K562 (cell line): ENCODE data around the gene BRSK1. TPM values are rescaled to one million over a fixed set of nuclear protein-coding genes. Genes with fewer than 3 reads are reported as not detected.

ENCODE experiments used
- ATAC-seq: fragments of 200-7000 bp; cut with Tn5 transposase; 3 replicates; pipeline ENCODE4 v1.9.1; 2020; ENCODE audit warnings: moderate library complexity
- BruUV-seq: library from RNA; stranded (reverse); fragments of 400-500 nt; replicated peaks from 2 replicates; lab custom pipeline; 2021; lab: Mats Ljungman, UMichigan
- CTCF ChIA-PET: fragments of 300-600 bp; formaldehyde crosslinking; extraction: SDS; loops from one replicate; lab custom pipeline; 2021; ENCODE audit warnings: low intra/inter-chr PET ratio; lab: Yijun Ruan, JAX
- POLR2A ChIA-PET: fragments of 300-600, 350-650 bp; sonication (Branson Sonifier 250); formaldehyde crosslinking; extraction: SDS; loops from one replicate; lab custom pipeline; 2021; ENCODE audit warnings: antibody characterized with exemption, inconsistent platforms; lab: Yijun Ruan, JAX
- DNase-seq, 4 experiments: peaks; one replicate each; pipeline versions ENCODE4 v3.0.0 to v3.0.0-alpha.2; 2011 to 2018; ENCODE audit warnings: low spot score in 3 of 4, mixed read lengths in 3 of 4; ENCODE audit errors: extremely low read depth in 1 of 4
- FAIRE-seq: peaks from 2 replicates; lab custom pipeline; 2011; peaks lifted over from hg19 to GRCh38; lab: Jason Lieb, UNC
- H2AFZ ChIP-seq: 2 replicates; pipeline ENCODE4 v1.6.0; 2011; ENCODE audit warnings: low read depth, low read length, control low read depth, inconsistent platforms
- H3K27ac ChIP-seq: fragments of 200-600 bp; 3 replicates; pipeline ENCODE4 v1.8.0; 2011; ENCODE audit warnings: low read depth, mild to moderate bottlenecking, control low read depth, inconsistent platforms, low read length, moderate library complexity, mixed read lengths; ENCODE audit errors: extremely low read depth
- H3K27me3 ChIP-seq, 2 experiments: fragments of 300-600 bp in 1 of 2; 2 replicates in 1 of 2; 3 replicates in 1 of 2; pipeline versions ENCODE4 v1.6.0 to v1.8.0; 2011; ENCODE audit warnings: inconsistent platforms in 2 of 2, low read length in 2 of 2, mild to moderate bottlenecking in 1 of 2, mixed read lengths in 1 of 2, moderate library complexity in 1 of 2; ENCODE audit not compliant: control insufficient read depth in 2 of 2, insufficient read depth in 2 of 2
- H3K36me3 ChIP-seq: fragments of 300-600 bp; 3 replicates; pipeline ENCODE4 v1.8.0; 2011; ENCODE audit warnings: mild to moderate bottlenecking, low read length, inconsistent platforms; ENCODE audit not compliant: control insufficient read depth, insufficient read depth
- H3K4me1 ChIP-seq, 2 experiments: fragments of 200-600 bp in 1 of 2; replicated peaks in 1 of 2; 2 replicates in 1 of 2; 3 replicates in 1 of 2; pipeline versions ENCODE4 v1.5.1 to v1.8.0; 2011; ENCODE audit warnings: inconsistent platforms in 2 of 2, low read length in 2 of 2, mild to moderate bottlenecking in 1 of 2, mixed read lengths in 1 of 2, moderate library complexity in 1 of 2; ENCODE audit not compliant: control insufficient read depth in 2 of 2, insufficient read depth in 2 of 2
- H3K4me2 ChIP-seq: 2 replicates; pipeline ENCODE4 v1.6.1; 2011; ENCODE audit warnings: low read length, control low read depth, inconsistent platforms, mixed read lengths; ENCODE audit not compliant: insufficient read depth
- H3K4me3 ChIP-seq: fragments of 200-600 bp; sonication (generic), shearing (Covaris generic); 2 replicates; pipeline ENCODE4 v1.5.1; 2016; ENCODE audit warnings: control low read depth, inconsistent platforms
- H3K79me2 ChIP-seq: fragments of 200-600 bp; 3 replicates; pipeline ENCODE4 v1.8.0; 2011; ENCODE audit warnings: low read length, inconsistent platforms; ENCODE audit not compliant: control insufficient read depth, insufficient read depth
- H3K9ac ChIP-seq, 2 experiments: 2 replicates each; pipeline versions ENCODE4 v1.6.0 to v1.6.1; 2011; ENCODE audit warnings: low read depth in 2 of 2, low read length in 2 of 2, control low read depth in 1 of 2, inconsistent platforms in 1 of 2, mild to moderate bottlenecking in 1 of 2, mixed read lengths in 1 of 2; ENCODE audit not compliant: insufficient read depth in 1 of 2
- H3K9me1 ChIP-seq: one replicate; pipeline ENCODE4 v1.6.0; 2011; ENCODE audit warnings: inconsistent platforms, mild to moderate bottlenecking, low read length, moderate library complexity; ENCODE audit not compliant: control insufficient read depth, insufficient read depth
- H3K9me3 ChIP-seq: replicated peaks from 2 replicates; pipeline ENCODE4 v1.5.1; 2011; ENCODE audit warnings: low read depth, low read length, inconsistent platforms; ENCODE audit not compliant: control insufficient read depth, insufficient read depth
- H4K20me1 ChIP-seq: replicated peaks from 2 replicates; pipeline ENCODE4 v1.6.1; 2011; ENCODE audit warnings: low read length, inconsistent platforms, mixed read lengths; ENCODE audit not compliant: control insufficient read depth, insufficient read depth
- CXXC5 ChIP-seq: fragments of 250-450 bp; sonication (Bioruptor Pico); IDR thresholded peaks from 2 replicates; pipeline ENCODE4 v1.8.0; 2022; ENCODE audit warnings: inconsistent platforms, mild to moderate bottlenecking, moderate library complexity
- EP400 ChIP-seq: fragments of 450-650 bp; IDR thresholded peaks from 2 replicates; pipeline ENCODE4 v1.6.1; 2017; ENCODE audit warnings: antibody characterized with exemption, mild to moderate bottlenecking, moderate library complexity
- NFXL1 ChIP-seq: fragments of 450-650 bp; formaldehyde crosslinking; IDR thresholded peaks from 2 replicates; pipeline ENCODE4 v1.4.0; 2021; ENCODE audit warnings: mild to moderate bottlenecking
- ZBTB17 ChIP-seq: fragments of 450-650 bp; formaldehyde crosslinking; IDR thresholded peaks from 2 replicates; pipeline ENCODE4 v1.4.0; 2020; ENCODE audit warnings: mild to moderate bottlenecking
- ZFX ChIP-seq: sonication (generic); formaldehyde crosslinking; IDR thresholded peaks from 2 replicates; pipeline ENCODE4 v1.8.0; 2022; ENCODE audit warnings: mild to moderate bottlenecking, missing genetic modification reagents, moderate library complexity
- ZNF445 ChIP-seq: fragments of 250-450 bp; sonication (Bioruptor Pico); IDR thresholded peaks from 2 replicates; pipeline ENCODE4 v1.4.0; 2020; ENCODE audit warnings: low read depth, mild to moderate bottlenecking, moderate library complexity
- WGBS: fragments of 100-300 bp; shearing (Covaris generic); methylation state at CpG from one replicate; pipeline ENCODE4 v1.1.6; 2016; ENCODE audit warnings: low coverage, mixed read lengths; ENCODE audit not compliant: insufficient coverage; ENCODE audit errors: missing lambda C conversion rate; 5-methylcytosine and 5-hydroxymethylcytosine counted together
- in situ Hi-C: fragments of 300-500 bp; cut with MboI; formaldehyde crosslinking; loops from 4 replicates; pipeline ENCODE4 v1.15.0; 2018; ENCODE audit warnings: inconsistent platforms, mixed read lengths
- intact Hi-C: fragments of 100-400 bp; cut with micrococcal nuclease; formaldehyde crosslinking; loops from 2 replicates; pipeline ENCODE4 v1.14.2; 2022
- polyA plus RNA-seq, 8 experiments: library from polyadenylated mRNA; depleted of rRNA in 4 of 8; stranded (reverse) in 5 of 8; unstranded in 3 of 8; fragments of >200 nt; fragmentation: Nextera tagmentation in 2 of 8; fragmentation: Illumina TruSeq in 1 of 8; extraction: Ambion mirVana in 2 of 8; extraction: Trizol in 1 of 8; gene quantifications; 2 replicates each; pipeline versions ENCODE4 v1.2.1 to v1.2.3, GENCODE V29; 2011 to 2014; ENCODE audit warnings: inconsistent platforms in 1 of 8, missing spikeins in 1 of 8
- total RNA-seq, 7 experiments: library from RNA; depleted of rRNA in 6 of 7; stranded (reverse); fragments of >200 nt in 6 of 7; fragmentation: Illumina TruSeq in 2 of 7; extraction: Trizol in 2 of 7; gene quantifications; 2 replicates each; pipeline versions ENCODE4 v1.2.1 to v1.2.3, GENCODE V29; 2011 to 2021; ENCODE audit warnings: low replicate concordance in 1 of 7
- TF ChIP-seq, protein P1 (sequence below), 2 experiments: fragments of 450-650 bp in 1 of 2; sonication (generic) in 1 of 2; formaldehyde crosslinking in 1 of 2; IDR thresholded peaks; 2 replicates each; pipeline versions ENCODE4 v1.7.1 to v1.9.0; 2016 to 2022; ENCODE audit warnings: inconsistent platforms in 1 of 2, mild to moderate bottlenecking in 1 of 2, missing genetic modification reagents in 1 of 2
- TF ChIP-seq, protein P2 (sequence below): sonication (generic); formaldehyde crosslinking; IDR thresholded peaks from 2 replicates; pipeline ENCODE4 v1.9.0; 2022; ENCODE audit warnings: mild to moderate bottlenecking, missing genetic modification reagents

BRSK1 gene
- total and polyA plus RNA-seq, 9 of the 15 experiments (the other 6 are each of a cell fraction or from before 2014, with no cell fraction given), result 1.7 to 9.3 (median 3.8) TPM; not detected in 2

DNA sequence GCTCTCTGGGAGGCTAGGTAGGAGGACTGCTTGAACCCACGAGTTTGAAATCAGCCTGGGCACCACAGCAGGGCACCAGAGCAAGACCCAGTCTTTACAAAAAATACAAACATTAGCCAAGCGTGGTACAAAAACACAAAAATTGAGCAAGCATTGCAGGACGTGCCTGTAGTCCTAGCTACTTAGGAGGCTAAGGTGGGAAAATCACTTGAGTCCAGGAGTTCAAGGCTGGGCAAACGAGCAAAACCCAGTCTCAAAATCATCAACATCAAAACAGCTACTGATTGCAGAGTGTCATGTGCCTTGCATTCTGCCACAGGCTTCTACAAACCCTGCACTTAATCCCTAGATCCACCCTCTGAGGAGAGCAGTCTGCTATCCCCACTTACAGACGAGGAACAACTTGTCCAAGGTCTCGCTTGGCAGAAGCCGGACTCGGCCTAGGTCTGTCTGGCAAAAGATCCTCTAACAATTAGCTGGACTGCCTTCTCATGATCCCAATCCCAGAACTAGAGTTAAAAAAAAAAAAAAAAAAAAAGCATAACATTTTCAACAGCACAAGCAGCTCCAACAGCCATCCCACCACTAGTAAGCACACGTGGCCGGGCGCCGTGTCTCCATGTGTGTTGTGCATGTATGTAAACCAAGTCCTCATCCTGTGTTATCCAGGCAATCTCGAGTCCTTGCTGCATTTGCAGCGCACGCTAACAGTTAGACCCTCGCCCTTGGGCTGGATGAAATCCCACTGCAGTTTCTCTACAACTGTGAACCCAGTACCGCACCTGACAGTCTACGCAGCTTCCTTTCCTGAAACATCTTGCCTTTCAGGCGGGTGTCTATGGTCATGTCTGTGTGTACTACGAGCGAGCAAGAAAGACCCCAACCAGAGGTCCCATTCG lies 27.0 kb upstream of the BRSK1 start:
- ATAC-seq, result no peak
- ChIA-PET CTCF (no interaction called here), POLR2A (interaction anchor here (0.6 to 2.9 kb wide), 12 partner anchors 9 to 197 kb away, joined by 3 to 26 read pairs (median 6); partner anchors contain the start of genes HSPBP1 and UBE2S)
- Histone ChIP-seq H3K9me3 (no peaks in the 10 kb centered on the region), H3K9ac (peak overlapping the region; percentile 94 to 99; a peak in 3 of 4 replicates), H3K4me2 (peak overlapping the region; percentile 96), H3K9me1 (peaks cover 9% of the 10 kb centered on the region), H3K27ac (peak overlapping the region; percentile 97), H2AFZ (no peak overlapping the region), H4K20me1 (peaks cover 50% of the 10 kb centered on the region), H3K79me2 (peaks cover 71% of the 10 kb centered on the region), H3K27me3 (no peaks in the 10 kb centered on the region), H3K4me1 (peaks cover 35 to 52% of the 10 kb centered on the region in 2 experiments; a peak in 4 of 5 replicates), H3K4me3 (peak overlapping the region; percentile 94), H3K36me3 (peaks cover 51% of the 10 kb centered on the region)
- in situ Hi-C loops (no loop called here), intact Hi-C loops (no loop called here)
- TSS peak; percentile 45 for BruUV-seq
- peak; percentile 67 for FAIRE-seq
- TF ChIP-seq ZFX (CRISPR knock-in tag) (0 out of 2 replicates have a peak, but pooled peaks have one; percentile 3), NFXL1 (CRISPR knock-in tag) (no peak), CXXC5 (CRISPR knock-in tag) (0 out of 2 replicates have a peak, but pooled peaks have one; percentile 7), EP400 (peak; percentile 39; the same call in 1 of the 2 replicates), ZNF445 (CRISPR knock-in tag) (no peak), ZBTB17 (no peak)
- TF ChIP-seq, protein P1, sequence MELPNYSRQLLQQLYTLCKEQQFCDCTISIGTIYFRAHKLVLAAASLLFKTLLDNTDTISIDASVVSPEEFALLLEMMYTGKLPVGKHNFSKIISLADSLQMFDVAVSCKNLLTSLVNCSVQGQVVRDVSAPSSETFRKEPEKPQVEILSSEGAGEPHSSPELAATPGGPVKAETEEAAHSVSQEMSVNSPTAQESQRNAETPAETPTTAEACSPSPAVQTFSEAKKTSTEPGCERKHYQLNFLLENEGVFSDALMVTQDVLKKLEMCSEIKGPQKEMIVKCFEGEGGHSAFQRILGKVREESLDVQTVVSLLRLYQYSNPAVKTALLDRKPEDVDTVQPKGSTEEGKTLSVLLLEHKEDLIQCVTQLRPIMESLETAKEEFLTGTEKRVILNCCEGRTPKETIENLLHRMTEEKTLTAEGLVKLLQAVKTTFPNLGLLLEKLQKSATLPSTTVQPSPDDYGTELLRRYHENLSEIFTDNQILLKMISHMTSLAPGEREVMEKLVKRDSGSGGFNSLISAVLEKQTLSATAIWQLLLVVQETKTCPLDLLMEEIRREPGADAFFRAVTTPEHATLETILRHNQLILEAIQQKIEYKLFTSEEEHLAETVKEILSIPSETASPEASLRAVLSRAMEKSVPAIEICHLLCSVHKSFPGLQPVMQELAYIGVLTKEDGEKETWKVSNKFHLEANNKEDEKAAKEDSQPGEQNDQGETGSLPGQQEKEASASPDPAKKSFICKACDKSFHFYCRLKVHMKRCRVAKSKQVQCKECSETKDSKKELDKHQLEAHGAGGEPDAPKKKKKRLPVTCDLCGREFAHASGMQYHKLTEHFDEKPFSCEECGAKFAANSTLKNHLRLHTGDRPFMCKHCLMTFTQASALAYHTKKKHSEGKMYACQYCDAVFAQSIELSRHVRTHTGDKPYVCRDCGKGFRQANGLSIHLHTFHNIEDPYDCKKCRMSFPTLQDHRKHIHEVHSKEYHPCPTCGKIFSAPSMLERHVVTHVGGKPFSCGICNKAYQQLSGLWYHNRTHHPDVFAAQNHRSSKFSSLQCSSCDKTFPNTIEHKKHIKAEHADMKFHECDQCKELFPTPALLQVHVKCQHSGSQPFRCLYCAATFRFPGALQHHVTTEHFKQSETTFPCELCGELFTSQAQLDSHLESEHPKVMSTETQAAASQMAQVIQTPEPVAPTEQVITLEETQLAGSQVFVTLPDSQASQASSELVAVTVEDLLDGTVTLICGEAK (IDR thresholded peaks at IDR 0.05), result no peak
- TF ChIP-seq, protein P1 (CRISPR knock-in tag; IDR thresholded peaks at IDR 0.05), result no peak
- TF ChIP-seq, protein P2, sequence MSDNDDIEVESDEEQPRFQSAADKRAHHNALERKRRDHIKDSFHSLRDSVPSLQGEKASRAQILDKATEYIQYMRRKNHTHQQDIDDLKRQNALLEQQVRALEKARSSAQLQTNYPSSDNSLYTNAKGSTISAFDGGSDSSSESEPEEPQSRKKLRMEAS (CRISPR knock-in tag), result peak; percentile 48; the same call in 1 of the 2 replicates
- WGBS, result 5% methylated on average over 22 of the region's 22 CpGs
- DNase-seq, result peak in 1 of 4 experiments; percentile 39
